ENCODE data around the gene DENND4C. TPM values are rescaled to one million over a fixed set of nuclear protein-coding genes. Genes with fewer than 3 reads are reported as not detected.

Gene DENND4C
- total RNA-seq, 1 experiment from 2014 or later, result 26.6 TPM

DNA sequence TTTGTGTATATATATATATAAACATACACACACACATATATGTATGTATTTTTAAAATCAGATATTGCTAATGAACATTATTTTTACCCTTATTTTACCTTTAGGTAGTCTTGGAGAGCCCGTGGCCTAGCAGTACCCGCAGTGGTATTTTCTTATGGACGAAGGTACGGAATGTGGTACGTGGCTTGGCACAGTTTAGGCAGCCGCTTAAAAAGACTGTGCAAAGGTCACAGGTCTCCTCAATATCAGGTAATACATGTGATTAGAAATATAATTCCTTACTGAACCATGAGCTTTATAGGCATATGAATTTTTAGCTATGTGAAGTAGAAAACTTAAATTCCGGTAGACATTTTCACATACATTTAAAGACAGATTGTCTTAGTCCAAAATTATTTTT is 105.7 kb downstream of the DENND4C start:
- Histone ChIP-seq H4K5ac (ENCODE audit: insufficient read length, low read depth, low read length) (no peak overlapping the region), H2AFZ (ENCODE audit: low read length) (no peak overlapping the region), H3K79me1 (ENCODE audit: insufficient read depth, low read depth, low read length, poor library complexity, severe bottlenecking) (no peaks in the 10 kb centered on the region), H3K9me3 (ENCODE audit: control insufficient read depth, low read depth, low read length) (no peaks in the 10 kb centered on the region), H3K9ac (ENCODE audit: extremely low read depth, insufficient read length, low read length) (no peak overlapping the region), H3K79me2 (ENCODE audit: insufficient read depth, low read length) (no peaks in the 10 kb centered on the region), H4K20me1 (ENCODE audit: control insufficient read depth, insufficient read depth, insufficient read length) (no peaks in the 10 kb centered on the region), H3K14ac (ENCODE audit: insufficient read depth, low read length) (no peak overlapping the region), H3K4ac (ENCODE audit: low read depth, low read length) (no peak overlapping the region), H2BK120ac (ENCODE audit: low read depth, low read length, poor library complexity, severe bottlenecking) (no peak overlapping the region), H3K23ac (ENCODE audit: insufficient read length, low read depth, low read length) (no peak overlapping the region), H3K27me3 (ENCODE audit: insufficient read depth, low read length) (no peaks in the 10 kb centered on the region), H3K56ac (ENCODE audit: insufficient read length, low read depth, low read length) (no peak overlapping the region), H3K23me2 (ENCODE audit: insufficient read length, low read depth, low read length, poor library complexity, severe bottlenecking) (no peaks in the 10 kb centered on the region), H3K4me1 (ENCODE audit: insufficient read depth, low read length) (no peaks in the 10 kb centered on the region), H2AK5ac (ENCODE audit: insufficient read length, low read length) (no peak overlapping the region), H2BK20ac (ENCODE audit: low read depth, low read length, poor library complexity, severe bottlenecking) (no peak overlapping the region), H2BK5ac (ENCODE audit: insufficient read length, low read length) (no peak overlapping the region), H3K27ac (ENCODE audit: insufficient read length, low read depth, low read length) (no peak overlapping the region), H3K18ac (ENCODE audit: insufficient read length, low read depth, low read length) (no peak overlapping the region), H3T11ph (ENCODE audit: low read length) (no peak overlapping the region), H3K4me2 (ENCODE audit: insufficient read depth, insufficient read length, low read length) (no peak overlapping the region), H2BK12ac (ENCODE audit: insufficient read length, low read depth, low read length) (no peak overlapping the region), H4K8ac (replicated peaks; ENCODE audit: insufficient read length, low read depth, low read length) (no peak overlapping the region), H2BK15ac (ENCODE audit: low read depth, low read length) (no peak overlapping the region), H4K91ac (ENCODE audit: insufficient read length, low read depth, low read length) (no peak overlapping the region)
- Mint-ChIP-seq H3K4me3 (no peak overlapping the region), H3K4me1 (no peaks in the 10 kb centered on the region), H3K9me3 (no peaks in the 10 kb centered on the region), H3K36me3 (ENCODE audit: insufficient read depth in 1 of 3, low read depth in 3 of 3) (peaks cover 3 to 42% (median 27%) of the 10 kb centered on the region in 3 experiments; a peak in 6 of 7 replicates), H3K27me3 (ENCODE audit: low read depth) (no peaks in the 10 kb centered on the region), H3K27ac (no peak overlapping the region)
- WGBS (ENCODE audit: extremely low coverage, insufficient read length, low lambda C conversion rate), result no CpG with 5 or more reads among the region's 7 CpGs
- TF ChIP-seq, protein P1, sequence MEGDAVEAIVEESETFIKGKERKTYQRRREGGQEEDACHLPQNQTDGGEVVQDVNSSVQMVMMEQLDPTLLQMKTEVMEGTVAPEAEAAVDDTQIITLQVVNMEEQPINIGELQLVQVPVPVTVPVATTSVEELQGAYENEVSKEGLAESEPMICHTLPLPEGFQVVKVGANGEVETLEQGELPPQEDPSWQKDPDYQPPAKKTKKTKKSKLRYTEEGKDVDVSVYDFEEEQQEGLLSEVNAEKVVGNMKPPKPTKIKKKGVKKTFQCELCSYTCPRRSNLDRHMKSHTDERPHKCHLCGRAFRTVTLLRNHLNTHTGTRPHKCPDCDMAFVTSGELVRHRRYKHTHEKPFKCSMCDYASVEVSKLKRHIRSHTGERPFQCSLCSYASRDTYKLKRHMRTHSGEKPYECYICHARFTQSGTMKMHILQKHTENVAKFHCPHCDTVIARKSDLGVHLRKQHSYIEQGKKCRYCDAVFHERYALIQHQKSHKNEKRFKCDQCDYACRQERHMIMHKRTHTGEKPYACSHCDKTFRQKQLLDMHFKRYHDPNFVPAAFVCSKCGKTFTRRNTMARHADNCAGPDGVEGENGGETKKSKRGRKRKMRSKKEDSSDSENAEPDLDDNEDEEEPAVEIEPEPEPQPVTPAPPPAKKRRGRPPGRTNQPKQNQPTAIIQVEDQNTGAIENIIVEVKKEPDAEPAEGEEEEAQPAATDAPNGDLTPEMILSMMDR (conservative IDR thresholded peaks at IDR 0.05), result no peak
- DNase-seq, result no peak

Data from H9 (cell line).